ENCODE results near the gene GCSAML.

Gene GCSAML

DNA sequence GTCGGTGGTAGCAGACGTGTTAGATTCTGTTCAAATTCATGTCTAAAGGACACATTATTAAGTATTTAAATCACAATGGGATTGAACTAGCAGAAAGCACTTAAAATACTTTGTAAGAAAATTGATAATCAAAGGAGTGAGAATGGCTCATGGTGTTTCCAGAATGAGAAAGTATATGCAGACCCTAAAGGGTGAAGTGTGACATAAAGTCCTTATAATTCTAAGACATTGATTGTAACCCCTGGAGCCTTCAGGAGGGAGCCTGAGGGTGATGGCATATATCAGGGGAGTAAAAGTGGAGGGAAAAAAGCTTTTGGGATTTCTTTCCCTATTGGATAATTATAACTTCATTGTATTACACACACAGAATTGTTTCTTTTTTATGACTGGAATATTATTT lies 12.6 kb upstream of the GCSAML start, which contains the start of gene OR2C3:
OR2C3 (minus strand) TSS at position 101 of the 400 bp plus-strand sequence. CDS start 3,929 bp downstream, outside the sequence.
- H3K4me3 ChIP-seq (ENCODE audit: low read length), result no peak within 1 kb of the TSS
- no peak within 1 kb of the TSS for H3K9ac ChIP-seq (ENCODE audit: low read depth, low read length)
- peaks cover 12% of the 10 kb centered on the region for H3K9me3 ChIP-seq (replicated peaks; ENCODE audit: low read length)
- no peak within 1 kb of the TSS for H3K4me2 ChIP-seq (ENCODE audit: low read length)
- H3K27me3 ChIP-seq (ENCODE audit: control insufficient read depth, insufficient read depth, low read length), result no peaks in the 10 kb centered on the region
- no peaks in the 10 kb centered on the region for H3K4me1 ChIP-seq (ENCODE audit: control insufficient read depth, insufficient read depth, low read length)
- H3K36me3 ChIP-seq (ENCODE audit: insufficient read depth, low read length), result no peaks in the 10 kb centered on the region

GRCh38 chr1:247538561-247538960 lies 10.4 kb upstream of the GCSAML start:
- H3K4me1 ChIP-seq (ENCODE audit: control insufficient read depth, insufficient read depth, low read length), result no peaks in the 10 kb centered on the region
- H3K9me3 ChIP-seq (replicated peaks; ENCODE audit: low read length), result peaks cover 6% of the 10 kb centered on the region
- no peak overlapping the region for H3K4me2 ChIP-seq (ENCODE audit: low read length)
- no peaks in the 10 kb centered on the region for H3K27me3 ChIP-seq (ENCODE audit: control insufficient read depth, insufficient read depth, low read length)
- no peak overlapping the region for H3K9ac ChIP-seq (ENCODE audit: low read depth, low read length)
- no peaks in the 10 kb centered on the region for H3K36me3 ChIP-seq (ENCODE audit: insufficient read depth, low read length)
- H3K4me3 ChIP-seq (ENCODE audit: low read length), result no peak overlapping the region

DNA sequence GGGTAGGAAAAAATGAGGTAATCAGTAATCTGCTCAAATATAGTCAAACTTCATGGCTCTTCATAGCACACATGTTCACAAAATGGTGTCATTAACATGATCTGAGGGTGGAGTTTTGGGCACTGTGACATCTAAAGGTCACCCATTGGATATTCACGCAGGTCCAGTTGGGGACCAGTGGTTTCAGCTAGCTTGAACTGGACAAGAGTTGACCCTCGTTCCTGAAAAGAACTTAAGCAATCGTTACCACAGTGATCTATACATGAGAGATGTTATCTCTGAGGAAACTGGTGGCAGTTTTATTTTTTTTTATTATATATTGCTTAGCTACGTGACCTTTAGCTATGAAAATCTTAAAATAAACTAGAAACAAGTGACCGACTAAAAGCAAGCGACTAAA lies 9.7 kb upstream of the GCSAML start:
- Histone ChIP-seq H3K4me1 (ENCODE audit: control insufficient read depth, insufficient read depth, low read length) (no peaks in the 10 kb centered on the region), H3K9ac (ENCODE audit: low read depth, low read length) (no peak overlapping the region), H3K4me2 (ENCODE audit: low read length) (no peak overlapping the region), H3K36me3 (ENCODE audit: insufficient read depth, low read length) (no peaks in the 10 kb centered on the region), H3K27me3 (ENCODE audit: control insufficient read depth, insufficient read depth, low read length) (no peaks in the 10 kb centered on the region), H3K4me3 (ENCODE audit: low read length) (no peak overlapping the region), H3K9me3 (replicated peaks; ENCODE audit: low read length) (peaks cover 5% of the 10 kb centered on the region)

- Histone ChIP-seq H3K4me2 (ENCODE audit: low read length) (no peak overlapping the region), H3K9me3 (replicated peaks; ENCODE audit: low read length) (peaks cover 2% of the 10 kb centered on the region), H3K4me1 (ENCODE audit: control insufficient read depth, insufficient read depth, low read length) (no peaks in the 10 kb centered on the region), H3K27me3 (ENCODE audit: control insufficient read depth, insufficient read depth, low read length) (no peaks in the 10 kb centered on the region), H3K9ac (ENCODE audit: low read depth, low read length) (no peak overlapping the region), H3K4me3 (ENCODE audit: low read length) (no peak overlapping the region), H3K36me3 (ENCODE audit: insufficient read depth, low read length) (no peaks in the 10 kb centered on the region)
Measured at GRCh38 chr1:247540581-247540980, 8.4 kb upstream of the GCSAML start.

- Histone ChIP-seq H3K9ac (ENCODE audit: low read depth, low read length) (no peak overlapping the region), H3K36me3 (ENCODE audit: insufficient read depth, low read length) (no peaks in the 10 kb centered on the region), H3K9me3 (replicated peaks; ENCODE audit: low read length) (peaks cover 2% of the 10 kb centered on the region), H3K4me1 (ENCODE audit: control insufficient read depth, insufficient read depth, low read length) (no peaks in the 10 kb centered on the region), H3K27me3 (ENCODE audit: control insufficient read depth, insufficient read depth, low read length) (no peaks in the 10 kb centered on the region), H3K4me3 (ENCODE audit: low read length) (no peak overlapping the region), H3K4me2 (ENCODE audit: low read length) (no peak overlapping the region)
Measured at GRCh38 chr1:247542811-247543210, 6.1 kb upstream of the GCSAML start.

DNA sequence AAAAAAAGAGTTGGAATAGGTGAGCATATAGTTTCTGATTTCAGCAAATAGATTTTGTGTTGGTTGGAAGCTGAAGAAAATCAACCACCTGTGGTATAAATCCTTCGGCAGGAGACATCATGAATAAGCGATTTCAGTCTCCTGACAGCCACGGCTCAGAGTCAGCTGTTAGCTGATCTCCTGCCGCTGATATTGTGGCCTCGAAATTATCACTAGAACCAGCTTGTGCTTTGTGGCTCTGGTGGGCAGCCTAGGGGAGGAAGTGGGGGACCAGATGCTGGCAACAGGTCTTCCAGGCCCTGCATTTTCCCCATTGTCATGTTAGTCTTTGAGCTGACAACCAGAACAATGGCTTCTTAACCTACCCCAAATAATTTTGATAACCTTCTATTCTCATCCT lies 842 bp upstream of the GCSAML start:
- no peaks in the 10 kb centered on the region for H3K36me3 ChIP-seq (ENCODE audit: insufficient read depth, low read length)
- H3K27me3 ChIP-seq (ENCODE audit: control insufficient read depth, insufficient read depth, low read length), result no peaks in the 10 kb centered on the region
- H3K9ac ChIP-seq (ENCODE audit: low read depth, low read length), result no peak overlapping the region
- H3K9me3 ChIP-seq (replicated peaks; ENCODE audit: low read length), result no peaks in the 10 kb centered on the region
- H3K4me1 ChIP-seq (ENCODE audit: control insufficient read depth, insufficient read depth, low read length), result no peaks in the 10 kb centered on the region
- no peak overlapping the region for H3K4me3 ChIP-seq (ENCODE audit: low read length)
- no peak overlapping the region for H3K4me2 ChIP-seq (ENCODE audit: low read length)

- no peak overlapping the region for H3K4me3 ChIP-seq (ENCODE audit: low read length)
- H3K9me3 ChIP-seq (replicated peaks; ENCODE audit: low read length), result peaks cover 8% of the 10 kb centered on the region
- H3K9ac ChIP-seq (ENCODE audit: low read depth, low read length), result no peak overlapping the region
- H3K27me3 ChIP-seq (ENCODE audit: control insufficient read depth, insufficient read depth, low read length), result no peaks in the 10 kb centered on the region
- H3K4me1 ChIP-seq (ENCODE audit: control insufficient read depth, insufficient read depth, low read length), result no peaks in the 10 kb centered on the region
- H3K36me3 ChIP-seq (ENCODE audit: insufficient read depth, low read length), result no peaks in the 10 kb centered on the region
- no peak overlapping the region for H3K4me2 ChIP-seq (ENCODE audit: low read length)
Measured at GRCh38 chr1:247551721-247552120, 2.8 kb downstream of the GCSAML start.

- Histone ChIP-seq H3K27me3 (ENCODE audit: control insufficient read depth, insufficient read depth, low read length) (no peaks in the 10 kb centered on the region), H3K36me3 (ENCODE audit: insufficient read depth, low read length) (no peaks in the 10 kb centered on the region), H3K9ac (ENCODE audit: low read depth, low read length) (no peak overlapping the region), H3K9me3 (replicated peaks; ENCODE audit: low read length) (peaks cover 8% of the 10 kb centered on the region), H3K4me1 (ENCODE audit: control insufficient read depth, insufficient read depth, low read length) (no peaks in the 10 kb centered on the region), H3K4me3 (ENCODE audit: low read length) (no peak overlapping the region), H3K4me2 (ENCODE audit: low read length) (no peak overlapping the region)
Measured at GRCh38 chr1:247552231-247552630, 3.3 kb downstream of the GCSAML start.

GRCh38 chr1:247557926-247558674 lies 9.2 kb downstream of the GCSAML start:
- Histone ChIP-seq H3K4me1 (ENCODE audit: control insufficient read depth, insufficient read depth, low read length) (no peaks in the 10 kb centered on the region), H3K36me3 (ENCODE audit: insufficient read depth, low read length) (no peaks in the 10 kb centered on the region), H3K9me3 (replicated peaks; ENCODE audit: low read length) (peaks cover 8% of the 10 kb centered on the region), H3K27me3 (ENCODE audit: control insufficient read depth, insufficient read depth, low read length) (no peaks in the 10 kb centered on the region), H3K4me3 (ENCODE audit: low read length) (no peak overlapping the region), H3K4me2 (ENCODE audit: low read length) (no peak overlapping the region), H3K9ac (ENCODE audit: low read depth, low read length) (no peak overlapping the region)

GRCh38 chr1:247561711-247562110 lies 12.8 kb downstream of the GCSAML start:
- no peak overlapping the region for H3K4me3 ChIP-seq (ENCODE audit: low read length)
- H3K9ac ChIP-seq (ENCODE audit: low read depth, low read length), result no peak overlapping the region
- H3K4me2 ChIP-seq (ENCODE audit: low read length), result no peak overlapping the region
- H3K27me3 ChIP-seq (ENCODE audit: control insufficient read depth, insufficient read depth, low read length), result no peaks in the 10 kb centered on the region
- H3K4me1 ChIP-seq (ENCODE audit: control insufficient read depth, insufficient read depth, low read length), result no peaks in the 10 kb centered on the region
- no peaks in the 10 kb centered on the region for H3K9me3 ChIP-seq (replicated peaks; ENCODE audit: low read length)
- H3K36me3 ChIP-seq (ENCODE audit: insufficient read depth, low read length), result no peaks in the 10 kb centered on the region

DNA sequence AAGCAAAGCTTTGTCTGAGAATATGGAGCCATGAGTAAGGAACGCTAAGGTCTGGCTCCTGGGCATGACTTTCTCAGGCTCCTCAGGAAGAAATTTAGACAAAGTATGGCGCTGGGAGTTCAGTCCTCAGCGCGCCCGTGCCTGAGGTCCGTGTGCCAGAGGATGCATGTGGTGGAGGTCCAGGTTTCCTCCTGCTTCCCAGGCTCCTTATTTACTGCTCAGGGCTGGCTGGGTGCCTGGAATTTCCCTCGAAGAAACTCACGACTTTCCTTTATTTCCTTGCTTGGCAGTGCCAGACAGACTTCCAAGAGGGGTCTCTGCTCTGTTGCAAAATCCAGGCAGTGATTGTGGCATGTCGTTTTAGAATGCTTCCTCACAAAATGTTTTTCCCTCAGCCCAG lies 13.3 kb downstream of the GCSAML start:
- Histone ChIP-seq H3K9me3 (replicated peaks; ENCODE audit: low read length) (no peaks in the 10 kb centered on the region), H3K27me3 (ENCODE audit: control insufficient read depth, insufficient read depth, low read length) (no peaks in the 10 kb centered on the region), H3K4me3 (ENCODE audit: low read length) (no peak overlapping the region), H3K4me2 (ENCODE audit: low read length) (no peak overlapping the region), H3K36me3 (ENCODE audit: insufficient read depth, low read length) (no peaks in the 10 kb centered on the region), H3K9ac (ENCODE audit: low read depth, low read length) (no peak overlapping the region), H3K4me1 (ENCODE audit: control insufficient read depth, insufficient read depth, low read length) (no peaks in the 10 kb centered on the region)

- no peaks in the 10 kb centered on the region for H3K4me1 ChIP-seq (ENCODE audit: control insufficient read depth, insufficient read depth, low read length)
- no peaks in the 10 kb centered on the region for H3K27me3 ChIP-seq (ENCODE audit: control insufficient read depth, insufficient read depth, low read length)
- peaks cover 3% of the 10 kb centered on the region for H3K9me3 ChIP-seq (replicated peaks; ENCODE audit: low read length)
- H3K4me2 ChIP-seq (ENCODE audit: low read length), result no peak overlapping the region
- H3K9ac ChIP-seq (ENCODE audit: low read depth, low read length), result no peak overlapping the region
- no peaks in the 10 kb centered on the region for H3K36me3 ChIP-seq (ENCODE audit: insufficient read depth, low read length)
- H3K4me3 ChIP-seq (ENCODE audit: low read length), result no peak overlapping the region
Measured at GRCh38 chr1:247574236-247574635, 25.3 kb downstream of the GCSAML start.
